ENCODE data around the gene THRB. TPM values are rescaled to one million over a fixed set of nuclear protein-coding genes. Genes with fewer than 3 reads are reported as not detected.

Gene THRB
- total and polyA plus RNA-seq, 9 of the 15 experiments (the other 6 are each of a cell fraction or from before 2014, with no cell fraction given): 1.7 to 14.9 (median 6.9) TPM

DNA sequence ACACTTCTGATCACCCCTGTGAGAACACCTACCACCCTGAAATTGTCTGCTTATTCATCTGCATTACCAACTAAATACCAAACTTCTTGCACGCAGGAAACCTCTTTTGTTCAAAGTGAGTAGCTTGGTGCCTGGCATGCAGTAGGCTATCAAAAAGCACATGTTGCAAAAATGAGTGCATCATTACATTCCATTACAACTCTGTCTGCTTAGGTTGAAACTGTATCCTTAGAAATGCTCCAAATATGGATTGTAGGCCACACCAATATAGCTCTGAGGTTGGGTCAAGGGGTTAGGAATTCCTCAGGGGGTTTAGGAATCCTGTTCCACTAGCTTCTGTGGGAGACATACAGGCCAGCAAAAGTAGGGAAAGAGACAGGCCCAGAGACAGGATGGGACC lies 107.2 kb downstream of the THRB start:
- H3K9me3 ChIP-seq (replicated peaks; ENCODE audit: control insufficient read depth, insufficient read depth, low read depth, low read length): no peaks in the 10 kb centered on the region
- H3K4me2 ChIP-seq (ENCODE audit: insufficient read depth, low read length): no peak overlapping the region
- in situ Hi-C loops (cut with MboI) (no loop called here), intact Hi-C loops (cut with micrococcal nuclease) (no loop called here)
- H3K79me2 ChIP-seq (ENCODE audit: control insufficient read depth, insufficient read depth, low read length): no peaks in the 10 kb centered on the region; the same call in 2 of the 3 replicates
- H2AFZ ChIP-seq (ENCODE audit: low read depth, low read length): no peak overlapping the region
- ATAC-seq (no peak), FAIRE-seq (no peak), DNase-seq (ENCODE audit: extremely low read depth in 1 of 4, low spot score in 3 of 4) (no peak)
- H3K36me3 ChIP-seq (ENCODE audit: control insufficient read depth, insufficient read depth, low read length): no peaks in the 10 kb centered on the region
- no TSS peak for BruUV-seq (replicated peaks)
- CTCF ChIA-PET (ENCODE audit: low intra/inter-chr PET ratio): interaction anchor here (0.5 kb wide), 1 partner anchor 388 kb away, joined by 3 read pairs; no protein-coding TSS in a partner anchor
- no peaks in the 10 kb centered on the region for H3K9me1 ChIP-seq (ENCODE audit: control insufficient read depth, insufficient read depth, low read length)
- POLR2A ChIA-PET: interaction anchor here (0.7 to 1.8 kb wide), 2 partner anchors 10 to 13 kb away, joined by 3 to 9 read pairs; no protein-coding TSS in a partner anchor
- H4K20me1 ChIP-seq (replicated peaks; ENCODE audit: control insufficient read depth, insufficient read depth, low read length): no peaks in the 10 kb centered on the region
- H3K4me3 ChIP-seq: no peak overlapping the region
- H3K27me3 ChIP-seq (ENCODE audit: control insufficient read depth in 2 of 2, insufficient read depth in 2 of 2, low read length in 2 of 2): no peaks in the 10 kb centered on the region
- H3K4me1 ChIP-seq (replicated peaks in 1 of 2; ENCODE audit: control insufficient read depth in 2 of 2, insufficient read depth in 2 of 2, low read length in 2 of 2): no peaks in the 10 kb centered on the region; a peak in 1 of 5 replicates
- WGBS (ENCODE audit: insufficient coverage, low coverage, missing lambda C conversion rate): 73% methylated on average over 1 of the region's 1 CpG
- H3K27ac ChIP-seq (ENCODE audit: extremely low read depth, low read depth, low read length): no peak overlapping the region
- no peak overlapping the region for H3K9ac ChIP-seq (ENCODE audit: insufficient read depth in 1 of 2, low read depth in 2 of 2, low read length in 2 of 2)
- no peak for TF ChIP-seq LEF1 (IDR thresholded peaks at IDR 0.05)
- TF ChIP-seq CREB5 (CRISPR knock-in tag; IDR thresholded peaks at IDR 0.05): no peak
- TF ChIP-seq MGA (IDR thresholded peaks at IDR 0.05): no peak
- TF ChIP-seq TCF7L2 (IDR thresholded peaks at IDR 0.05; ENCODE audit: low read depth, low read length): no peak

Measured in K562 (cell line).